SHP77 (cell line): ENCODE results near the gene LST1.
"Not testable (repeated sequence)": the region's sequence is repeated elsewhere in the genome, so short reads cannot be mapped to it uniquely, and the experiment has no call there.

ENCODE experiments used
- DNase-seq, 2 experiments: peaks; one replicate each; lab custom pipeline; 2025; lab: John Stamatoyannopoulos, UW

The LST1 gene

GRCh38 chr6:31586008-31586407 is at the start of gene LST1:
Gene LST1 (plus strand): TSS chr6:31586277. CDS start chr6:31587300, 1,023 bp downstream.
- DNase-seq, result no peak

- DNase-seq, result no peak
These were observed 47.2 kb upstream of the LST1 start for GRCh38 chr6:31538805-31539400.

GRCh38 chr6:31540640-31541039 is 45.4 kb upstream of the LST1 start:
- no peak for DNase-seq

GRCh38 chr6:31541059-31541657 is 44.9 kb upstream of the LST1 start:
- peak in 1 of 2 experiments; percentile 34 for DNase-seq

GRCh38 chr6:31541658-31542521 is 44.2 kb upstream of the LST1 start, which contains the start of gene DDX39B:
Gene DDX39B (minus strand): TSS chr6:31542003. CDS start chr6:31540532, 1,471 bp downstream.
- DNase-seq, result peak; percentile 89 to 97

GRCh38 chr6:31543639-31544038 is 42.4 kb upstream of the LST1 start:
- DNase-seq, result no peak

GRCh38 chr6:31544676-31545075 is 41.4 kb upstream of the LST1 start:
- DNase-seq, result no peak

GRCh38 chr6:31545291-31545690 is 40.8 kb upstream of the LST1 start:
- no peak for DNase-seq

GRCh38 chr6:31546339-31546957 is 39.6 kb upstream of the LST1 start, which contains the start of gene ATP6V1G2:
Gene ATP6V1G2 (minus strand): TSS chr6:31546608. CDS start chr6:31546559, 49 bp downstream.
- DNase-seq, result peak; percentile 94 to 95

GRCh38 chr6:31546958-31547726 is 38.9 kb upstream of the LST1 start, which contains the start of gene NFKBIL1:
Gene NFKBIL1 (plus strand): TSS chr6:31547608. CDS start chr6:31547695, 87 bp downstream.
- peak; percentile 93 to 96 for DNase-seq

- DNase-seq, result peak in 1 of 2 experiments; percentile 57
These were observed 38.1 kb upstream of the LST1 start for GRCh38 chr6:31547727-31548543.

GRCh38 chr6:31548544-31548873 is 37.6 kb upstream of the LST1 start:
- DNase-seq, result no peak

GRCh38 chr6:31551371-31551770 is 34.7 kb upstream of the LST1 start:
- not testable (repeated sequence) for DNase-seq

- no peak for DNase-seq
These were observed 29.8 kb upstream of the LST1 start for GRCh38 chr6:31556307-31556706.

- DNase-seq, result no peak
These were observed 28.4 kb upstream of the LST1 start for GRCh38 chr6:31557443-31558317.

GRCh38 chr6:31558318-31558625 is 27.8 kb upstream of the LST1 start:
- no peak for DNase-seq

GRCh38 chr6:31558631-31559500 is 27.2 kb upstream of the LST1 start:
- DNase-seq, result no peak

GRCh38 chr6:31559606-31559957 is 26.5 kb upstream of the LST1 start:
- no peak for DNase-seq
